Stimulated activated effector memory CD8-positive, alpha-beta T cell treated with anti-CD3 and anti-CD28 coated beads, Interleukin-12 subunit alpha, Interleukin-12 subunit beta, amount 100 ng/mL, for 72 hours (primary cell): Measurements from ENCODE around the gene PREP.
"Not testable (repeated sequence)": the region's sequence is repeated elsewhere in the genome, so short reads cannot be mapped to it uniquely, and the experiment has no call there.

Experiments used
- ATAC-seq: fragments of 150-1000 bp; cut with Tn5 transposase; 2 replicates; pipeline ENCODE4 v1.10.0; 2021
- DNase-seq, 2 donors: peaks; one replicate each; pipeline ENCODE4 v3.0.0; 2021 to 2022; ENCODE audit warnings: low spot score in 2 of 2
- H3K27ac Mint-ChIP-seq: one replicate; pipeline ENCODE4 v1.8.0; 2022; ENCODE audit warnings: mild to moderate bottlenecking, mixed read lengths
- H3K36me3 Mint-ChIP-seq: one replicate; pipeline ENCODE4 v1.8.0; 2022; ENCODE audit warnings: mild to moderate bottlenecking, mixed read lengths
- H3K4me1 Mint-ChIP-seq: one replicate; pipeline ENCODE4 v1.8.0; 2022; ENCODE audit warnings: mixed read lengths
- H3K4me3 Mint-ChIP-seq: one replicate; pipeline ENCODE4 v1.8.0; 2022; ENCODE audit warnings: mild to moderate bottlenecking, mixed read lengths
- H3K9me3 Mint-ChIP-seq: one replicate; pipeline ENCODE4 v1.8.0; 2022; ENCODE audit warnings: mixed read lengths

Gene PREP

DNA sequence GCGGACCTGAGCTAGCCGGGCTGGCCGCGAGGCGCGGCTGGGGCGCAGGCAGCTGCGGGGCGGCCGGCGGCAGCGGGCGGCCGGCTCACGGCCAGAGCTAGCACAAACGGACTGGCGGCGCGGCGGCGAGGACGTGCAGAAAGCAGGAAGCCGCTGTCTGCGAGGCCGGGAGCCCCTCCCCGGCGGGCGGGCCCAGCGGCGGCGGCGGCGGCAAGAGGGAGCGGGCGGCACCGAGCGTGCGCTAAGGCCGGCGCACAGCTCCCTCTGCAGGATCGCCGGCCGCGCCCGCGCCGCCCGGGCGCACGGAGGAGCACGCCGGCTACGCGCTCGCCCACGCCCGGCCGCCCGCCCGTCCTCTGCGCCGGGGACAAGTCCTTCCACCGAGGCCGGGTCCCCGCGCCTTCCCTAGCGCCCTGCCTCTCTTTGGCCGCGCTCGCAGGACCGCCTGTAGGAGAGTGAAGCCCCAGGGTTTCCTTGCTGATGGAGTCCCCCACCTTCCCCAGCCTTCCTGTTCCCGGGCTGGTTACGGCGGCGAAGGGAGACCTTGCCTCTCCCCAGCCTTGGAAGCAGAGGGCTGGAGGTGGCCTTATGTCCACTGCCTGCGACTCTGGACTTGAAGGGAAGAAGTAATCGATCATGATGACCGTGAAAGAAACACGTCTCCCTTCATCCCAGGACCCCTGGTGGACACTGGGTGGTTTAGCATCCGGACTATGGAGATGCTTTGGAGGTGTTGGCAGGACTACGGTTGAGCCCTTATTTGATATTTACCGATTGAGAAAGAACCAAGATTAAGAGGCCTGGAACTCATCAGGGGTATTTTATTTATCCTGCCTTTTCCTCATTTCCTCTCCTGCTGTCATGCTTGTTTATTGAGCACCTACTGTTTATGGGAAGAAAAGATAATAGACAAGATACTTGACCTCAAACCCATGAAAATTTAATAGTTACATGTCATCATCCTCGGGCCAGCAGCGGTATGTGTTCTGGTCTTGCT, at the start of gene PREP:
TSS of gene PREP (minus strand) at position 144 of the 997 bp plus-strand sequence. CDS start 191 bp downstream, outside the sequence.
- DNase-seq (peak; percentile 82 to 89), ATAC-seq (peak; percentile 96)
- Mint-ChIP-seq H3K9me3 (no peaks in the 10 kb centered on the region), H3K27ac (peak within 1 kb of the TSS; percentile 91), H3K4me1 (peaks cover 61% of the 10 kb centered on the region), H3K36me3 (no peaks in the 10 kb centered on the region), H3K4me3 (peak within 1 kb of the TSS; percentile 90)

DNA sequence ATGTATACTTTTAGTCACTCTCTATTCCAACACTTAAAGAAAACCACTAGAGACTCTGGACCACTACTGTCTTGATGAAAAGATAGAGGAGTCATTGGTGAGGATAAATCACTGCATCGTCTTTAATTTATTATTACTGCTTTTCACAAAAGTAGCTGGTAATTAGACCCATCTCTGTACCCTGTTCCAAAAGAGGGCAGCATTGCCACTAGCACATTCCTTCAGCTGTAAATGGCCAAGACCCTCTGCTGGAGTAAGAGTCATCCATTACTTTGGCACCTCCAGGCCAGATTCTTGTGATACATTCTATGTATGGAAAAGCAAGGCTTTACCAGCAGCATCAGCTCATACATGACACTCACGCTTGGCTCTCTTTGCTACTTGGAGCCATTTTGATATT, 49.5 kb upstream of the PREP start:
- peaks cover 14% of the 10 kb centered on the region for H3K4me1 Mint-ChIP-seq
- peak overlapping the region; percentile 77 for H3K4me3 Mint-ChIP-seq
- ATAC-seq = no peak
- H3K36me3 Mint-ChIP-seq = peaks cover 28% of the 10 kb centered on the region
- H3K9me3 Mint-ChIP-seq = no peaks in the 10 kb centered on the region
- H3K27ac Mint-ChIP-seq = peak overlapping the region; percentile 98
- no peak for DNase-seq

DNA sequence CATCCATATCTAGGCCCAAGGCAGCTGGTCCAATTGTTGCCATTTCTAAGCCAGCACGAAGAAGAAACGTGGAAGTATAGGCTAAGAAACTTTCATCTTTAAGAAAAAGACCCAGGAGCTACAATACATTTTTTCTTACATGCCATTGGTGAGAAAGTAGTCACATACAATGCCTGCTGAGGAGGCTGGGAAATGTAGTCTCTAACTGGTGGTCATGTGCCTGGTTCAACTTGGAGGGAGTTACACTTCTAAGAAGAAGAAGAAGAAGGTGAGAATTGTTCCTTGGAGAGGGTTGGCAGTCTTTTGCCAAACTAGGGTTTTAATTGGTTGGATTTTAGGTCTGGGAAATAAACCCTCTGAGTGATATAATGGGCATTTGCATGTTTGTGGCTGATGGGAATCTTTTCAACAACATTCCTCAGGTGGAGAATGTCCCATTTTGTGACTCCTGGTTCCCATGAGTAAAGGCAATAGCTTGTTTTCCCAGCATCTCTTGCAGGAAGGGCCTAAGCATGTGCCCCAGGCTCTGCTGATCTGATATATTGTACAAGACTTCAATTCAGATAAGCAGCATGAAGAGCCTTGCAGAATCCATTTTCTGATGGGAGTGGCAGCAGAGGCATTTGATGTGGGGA, 47.0 kb upstream of the PREP start:
- Mint-ChIP-seq H3K9me3 (no peaks in the 10 kb centered on the region), H3K27ac (no peak overlapping the region), H3K4me3 (no peak overlapping the region), H3K36me3 (peaks cover 16% of the 10 kb centered on the region), H3K4me1 (peaks cover 5% of the 10 kb centered on the region)
- DNase-seq (no peak), ATAC-seq (no peak)

DNA sequence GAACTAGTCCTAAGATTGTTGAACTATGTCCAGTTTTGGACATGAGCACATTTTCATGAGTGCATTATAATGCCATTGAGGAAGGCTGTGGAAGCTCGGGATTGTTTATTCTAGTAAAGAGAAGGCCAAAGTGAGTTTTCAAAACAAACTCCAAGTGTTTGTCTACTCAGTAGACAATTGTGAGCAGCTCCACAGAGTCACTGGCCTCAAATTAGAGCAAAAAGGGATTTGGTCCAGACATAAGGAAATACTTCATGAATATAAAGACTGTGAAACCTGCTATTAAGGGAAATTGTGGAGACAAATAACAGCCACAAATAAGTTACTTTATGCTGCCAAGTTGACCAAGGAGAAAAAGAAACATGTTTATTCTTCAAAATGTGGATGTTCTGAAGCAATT, 42.6 kb upstream of the PREP start:
- ATAC-seq = no peak
- Mint-ChIP-seq H3K9me3 (no peaks in the 10 kb centered on the region), H3K27ac (no peak overlapping the region), H3K36me3 (no peaks in the 10 kb centered on the region), H3K4me1 (no peaks in the 10 kb centered on the region), H3K4me3 (no peak overlapping the region)
- DNase-seq = no peak

DNA sequence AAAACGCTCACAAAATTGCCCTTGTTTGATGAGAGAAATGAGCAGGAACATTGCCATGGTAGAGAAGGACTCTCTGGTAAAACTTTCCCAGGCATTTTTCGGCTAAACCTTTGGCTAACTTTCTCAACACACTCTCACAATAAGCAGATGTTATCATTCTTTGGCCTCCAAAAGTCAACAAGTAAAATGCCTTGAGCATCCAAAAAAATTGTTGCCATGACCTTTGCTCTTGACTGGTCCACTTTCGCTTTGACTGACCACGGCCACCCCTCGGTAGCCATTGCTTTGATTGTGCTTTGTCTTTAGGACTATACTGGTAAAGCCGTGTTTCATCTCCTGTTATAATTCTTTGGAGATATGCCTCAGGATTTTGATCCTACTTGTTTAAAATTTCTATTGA, 41.1 kb upstream of the PREP start:
- Mint-ChIP-seq H3K27ac (no peak overlapping the region), H3K36me3 (no peaks in the 10 kb centered on the region), H3K4me1 (no peaks in the 10 kb centered on the region), H3K4me3 (no peak overlapping the region), H3K9me3 (no peaks in the 10 kb centered on the region)
- DNase-seq (no peak), ATAC-seq (no peak)

DNA sequence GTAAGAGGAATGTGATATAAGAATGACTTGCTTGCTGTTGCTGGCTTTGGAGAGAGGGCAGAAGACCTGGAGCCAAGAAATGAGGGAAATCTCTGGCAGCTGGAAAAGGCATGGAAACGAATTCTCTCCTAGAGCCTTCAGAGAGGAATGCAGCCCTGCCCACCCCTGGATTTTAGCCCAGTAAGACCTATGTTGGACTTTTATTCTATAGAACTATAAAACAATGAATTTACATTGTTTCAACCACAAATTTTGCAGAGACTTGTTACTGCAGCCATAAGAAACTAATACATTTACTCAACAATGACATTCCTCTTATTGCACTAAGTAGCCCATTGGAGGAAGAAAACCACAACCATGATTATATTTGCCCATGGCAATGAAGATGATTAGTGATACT, 39.5 kb upstream of the PREP start:
- DNase-seq (no peak), ATAC-seq (no peak)
- no peak overlapping the region for H3K4me3 Mint-ChIP-seq
- no peaks in the 10 kb centered on the region for H3K9me3 Mint-ChIP-seq
- no peak overlapping the region for H3K27ac Mint-ChIP-seq
- H3K4me1 Mint-ChIP-seq = no peaks in the 10 kb centered on the region
- no peaks in the 10 kb centered on the region for H3K36me3 Mint-ChIP-seq

DNA sequence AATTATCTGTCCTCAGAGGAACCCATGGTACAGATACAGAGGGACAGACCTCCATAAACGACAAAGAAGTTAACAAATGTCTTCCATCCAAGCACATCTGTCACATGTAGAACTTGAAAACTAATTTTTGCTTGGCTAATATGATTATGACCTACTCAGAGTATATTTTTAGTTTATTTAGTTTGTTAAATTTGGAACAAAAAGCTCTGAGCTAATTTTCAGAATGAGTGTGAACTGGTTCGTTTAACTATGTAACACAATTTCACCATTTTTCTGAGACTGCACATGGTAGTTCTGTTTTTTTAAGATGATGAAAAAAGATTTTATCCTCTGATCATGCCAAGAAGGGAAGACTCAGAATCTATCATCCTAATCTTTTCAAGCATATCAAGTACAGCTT, 34.4 kb upstream of the PREP start:
- Mint-ChIP-seq H3K36me3 (no peaks in the 10 kb centered on the region), H3K27ac (no peak overlapping the region), H3K4me3 (no peak overlapping the region)

DNA sequence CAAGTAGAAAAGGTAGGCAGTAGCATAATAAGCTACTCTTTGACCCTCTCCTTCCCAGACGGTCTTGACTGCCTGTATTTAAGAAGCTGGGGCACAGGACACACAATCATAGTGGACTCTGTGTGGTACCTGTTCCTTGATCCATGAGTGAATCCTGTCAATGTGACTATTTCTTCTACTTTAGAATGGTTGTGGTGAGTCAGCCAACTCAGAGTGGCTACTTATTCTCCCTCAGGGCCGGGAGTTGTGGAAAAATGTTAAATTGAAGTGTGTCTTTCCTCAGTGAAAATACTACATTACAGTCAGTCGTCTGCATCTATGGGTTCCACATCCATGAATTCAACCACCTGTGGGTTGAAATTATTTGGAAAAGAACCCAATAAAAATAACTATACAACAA, 30.8 kb upstream of the PREP start:
- no peak for DNase-seq
- H3K4me1 Mint-ChIP-seq = peaks cover 6% of the 10 kb centered on the region
- H3K27ac Mint-ChIP-seq = no peak overlapping the region
- no peak for ATAC-seq
- H3K4me3 Mint-ChIP-seq = no peak overlapping the region
- no peaks in the 10 kb centered on the region for H3K9me3 Mint-ChIP-seq
- H3K36me3 Mint-ChIP-seq = no peaks in the 10 kb centered on the region

More for the DNA sequence above, 34.4 kb upstream of the PREP start:
- Mint-ChIP-seq H3K4me1 (peaks cover 6% of the 10 kb centered on the region), H3K9me3 (no peaks in the 10 kb centered on the region)
- DNase-seq = no peak
- ATAC-seq = no peak

DNA sequence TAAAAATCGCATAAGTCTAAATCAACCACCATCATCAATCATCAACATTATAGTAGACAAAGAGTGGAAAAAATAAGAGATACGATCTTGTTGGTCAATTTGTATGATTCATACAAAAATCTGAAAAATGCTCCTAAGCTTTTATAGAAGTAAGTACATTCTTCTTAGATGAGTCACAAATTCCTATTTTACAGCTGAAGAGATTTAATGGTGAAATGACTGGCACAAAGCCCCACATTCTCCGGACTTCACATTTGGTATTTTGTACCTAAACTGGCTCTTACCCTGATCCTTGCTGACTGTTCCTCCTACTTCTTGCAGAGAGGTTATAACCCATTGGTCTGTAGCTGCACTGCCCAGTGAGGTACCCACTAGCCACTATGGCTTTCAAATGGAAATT, 29.9 kb upstream of the PREP start:
- no peak overlapping the region for H3K4me3 Mint-ChIP-seq
- H3K9me3 Mint-ChIP-seq = no peaks in the 10 kb centered on the region
- ATAC-seq (peak; percentile 63), DNase-seq (no peak)
- no peak overlapping the region for H3K27ac Mint-ChIP-seq
- peaks cover 6% of the 10 kb centered on the region for H3K4me1 Mint-ChIP-seq
- H3K36me3 Mint-ChIP-seq = no peaks in the 10 kb centered on the region

DNA sequence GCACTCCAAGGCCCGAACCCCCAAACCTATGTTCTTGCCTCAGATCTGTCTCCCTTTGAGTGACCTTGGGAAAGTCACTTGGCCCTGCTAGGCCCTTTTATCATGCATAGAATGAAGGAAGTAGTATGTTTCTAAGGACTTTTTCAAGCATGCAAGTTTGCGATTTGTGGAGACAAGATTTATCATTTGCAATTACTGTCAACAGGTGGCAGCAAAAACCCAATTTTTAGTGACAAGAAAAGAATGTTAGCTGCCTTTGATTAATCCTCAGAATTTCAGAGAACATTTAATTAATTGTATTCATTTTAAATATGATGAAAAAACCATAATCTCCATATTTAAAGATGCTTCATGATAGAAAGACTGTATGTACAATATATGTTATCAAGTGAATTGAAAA, 28.3 kb upstream of the PREP start:
- Mint-ChIP-seq H3K9me3 (no peaks in the 10 kb centered on the region), H3K27ac (no peak overlapping the region), H3K4me1 (peaks cover 6% of the 10 kb centered on the region), H3K36me3 (no peaks in the 10 kb centered on the region), H3K4me3 (no peak overlapping the region)
- DNase-seq (peak; percentile 28 to 60), ATAC-seq (no peak)

DNA sequence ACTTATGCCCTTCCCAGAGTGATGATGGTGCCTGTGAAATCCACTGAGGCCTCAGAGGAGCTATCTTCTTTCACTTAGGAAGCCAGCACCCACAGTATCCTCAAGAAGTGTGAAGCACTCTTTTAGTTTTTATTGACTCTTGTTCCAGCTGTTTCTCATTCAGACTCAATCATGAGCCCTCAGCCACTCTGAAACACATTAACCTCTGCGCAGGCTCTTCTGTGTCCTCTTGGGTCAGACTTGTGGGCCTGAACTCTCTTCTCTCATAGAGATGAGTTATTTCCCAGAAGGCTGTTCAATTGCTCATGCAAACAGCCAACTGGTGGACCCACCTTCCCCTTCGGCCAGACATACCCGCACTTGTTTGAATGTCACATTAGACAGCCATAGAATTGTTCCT, 27.8 kb upstream of the PREP start:
- Mint-ChIP-seq H3K36me3 (no peaks in the 10 kb centered on the region), H3K9me3 (no peaks in the 10 kb centered on the region), H3K27ac (no peak overlapping the region), H3K4me3 (no peak overlapping the region), H3K4me1 (peaks cover 6% of the 10 kb centered on the region)
- DNase-seq = no peak
- no peak for ATAC-seq

DNA sequence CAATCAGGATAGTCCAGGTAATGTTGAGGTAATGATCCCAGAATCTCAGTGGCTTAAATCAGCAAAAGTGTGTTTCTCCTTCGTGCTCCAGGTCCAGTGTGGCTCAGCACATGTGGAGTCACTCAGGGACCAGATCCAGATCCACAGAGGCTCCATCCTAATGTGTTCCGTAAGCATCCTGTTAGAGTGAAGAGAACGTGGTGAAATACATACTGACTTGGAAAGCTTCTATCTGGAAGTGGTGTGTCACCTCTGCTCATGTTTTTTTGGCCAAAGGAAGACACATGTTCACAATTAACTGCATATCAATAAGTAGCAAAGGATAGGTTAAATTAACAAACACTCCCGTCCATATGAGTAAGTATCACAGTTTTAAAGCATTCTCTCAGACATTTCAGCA, 26.8 kb upstream of the PREP start:
- Mint-ChIP-seq H3K36me3 (no peaks in the 10 kb centered on the region), H3K9me3 (no peaks in the 10 kb centered on the region), H3K4me3 (no peak overlapping the region), H3K27ac (no peak overlapping the region), H3K4me1 (peaks cover 6% of the 10 kb centered on the region)
- ATAC-seq (no peak), DNase-seq (no peak)

DNA sequence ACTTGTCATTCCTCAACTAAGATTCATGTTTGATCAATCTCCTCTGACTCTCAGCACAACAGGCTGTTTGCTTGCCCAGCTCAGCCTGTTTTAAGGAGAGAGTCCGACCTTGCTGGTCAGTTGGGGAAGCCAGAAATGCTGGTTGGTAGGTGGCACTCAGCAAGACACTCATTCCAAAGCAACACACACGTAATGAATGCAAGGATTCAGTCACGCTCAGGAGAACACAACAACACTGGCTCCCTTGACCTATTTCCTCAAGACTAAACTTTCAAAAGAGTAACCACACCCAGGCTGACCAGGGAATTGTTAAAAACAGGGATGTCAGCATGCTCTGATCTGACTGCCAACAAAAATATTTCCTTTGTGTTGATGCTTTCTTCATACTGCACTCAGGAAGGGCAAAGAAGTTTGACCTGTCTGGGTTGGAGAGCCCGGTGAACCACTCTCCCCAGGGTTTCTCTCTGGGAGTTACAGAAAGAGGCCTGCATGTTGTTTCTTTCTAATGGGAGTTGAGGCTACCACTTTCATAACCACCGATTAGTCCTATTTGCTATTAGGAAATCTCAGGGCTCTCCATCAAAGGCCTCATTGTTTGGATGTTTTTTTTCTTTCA, 25.6 kb upstream of the PREP start:
- Mint-ChIP-seq H3K36me3 (no peaks in the 10 kb centered on the region), H3K4me3 (no peak overlapping the region), H3K27ac (no peak overlapping the region), H3K9me3 (no peaks in the 10 kb centered on the region), H3K4me1 (peaks cover 11% of the 10 kb centered on the region)
- no peak for ATAC-seq
- DNase-seq = no peak

DNA sequence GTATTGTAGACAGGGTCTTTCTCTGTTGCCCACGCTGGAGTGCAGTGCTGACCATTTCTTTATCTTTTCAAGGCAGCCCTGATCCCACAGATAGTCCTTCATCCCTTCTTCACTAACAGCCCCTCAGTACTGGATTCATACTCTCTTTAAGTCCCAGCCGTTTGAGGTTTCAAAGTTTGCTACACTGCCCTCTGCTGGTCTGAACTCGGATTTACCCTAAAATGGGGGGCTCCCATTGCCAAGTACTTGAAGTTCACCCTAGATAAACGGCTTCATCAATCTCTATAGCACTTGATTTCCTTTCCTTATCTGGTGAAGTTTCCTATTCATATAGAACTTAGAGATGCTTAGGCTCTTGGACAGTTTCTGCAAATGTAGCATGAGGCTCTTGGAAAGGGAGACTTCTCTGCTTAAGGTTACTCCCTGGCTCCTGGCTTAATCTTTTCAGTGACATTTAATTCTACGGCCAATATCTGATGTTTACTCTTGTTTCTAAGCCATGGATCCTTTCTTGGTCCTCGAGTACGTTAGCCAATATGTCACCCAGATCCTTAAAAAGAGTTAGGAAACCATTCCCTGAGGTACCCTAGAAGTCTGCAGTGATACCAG, 21.4 kb upstream of the PREP start:
- Mint-ChIP-seq H3K4me1 (peaks cover 5% of the 10 kb centered on the region), H3K36me3 (no peaks in the 10 kb centered on the region), H3K9me3 (no peaks in the 10 kb centered on the region), H3K27ac (peak overlapping the region; percentile 32), H3K4me3 (no peak overlapping the region)
- peak; percentile 77 for ATAC-seq
- peak; percentile 57 to 85 for DNase-seq

DNA sequence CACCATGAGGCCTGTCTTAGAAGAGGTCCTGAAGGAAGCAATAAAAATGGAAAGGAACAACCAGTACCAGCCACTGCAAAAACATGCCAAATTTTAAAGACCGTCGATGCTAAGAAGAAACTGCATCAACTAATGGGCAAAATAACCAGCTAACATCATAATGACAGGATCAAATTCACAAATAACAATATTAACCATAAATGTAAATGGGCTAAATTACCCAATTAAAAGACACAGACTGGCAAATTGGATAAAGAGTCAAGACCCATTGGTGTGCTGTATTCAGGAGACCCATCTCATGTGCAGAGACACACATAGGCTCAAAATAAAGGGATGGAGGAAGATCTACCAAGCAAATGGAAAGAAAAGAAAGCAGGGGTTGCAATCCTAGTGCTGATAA, 14.1 kb upstream of the PREP start:
- DNase-seq, H3K36me3 Mint-ChIP-seq, ATAC-seq, H3K4me3 Mint-ChIP-seq, H3K4me1 Mint-ChIP-seq, H3K27ac Mint-ChIP-seq: not testable (repeated sequence)
- H3K9me3 Mint-ChIP-seq = peaks cover 16% of the 10 kb centered on the region
